ENCODE data around the gene C5orf47. TPM values are rescaled to one million over a fixed set of nuclear protein-coding genes. Genes with fewer than 3 reads are reported as not detected.

C5orf47 gene
- total and polyA plus RNA-seq, 2 donors (not counting 1 experiment from before 2014, with no cell fraction given) = not detected

DNA sequence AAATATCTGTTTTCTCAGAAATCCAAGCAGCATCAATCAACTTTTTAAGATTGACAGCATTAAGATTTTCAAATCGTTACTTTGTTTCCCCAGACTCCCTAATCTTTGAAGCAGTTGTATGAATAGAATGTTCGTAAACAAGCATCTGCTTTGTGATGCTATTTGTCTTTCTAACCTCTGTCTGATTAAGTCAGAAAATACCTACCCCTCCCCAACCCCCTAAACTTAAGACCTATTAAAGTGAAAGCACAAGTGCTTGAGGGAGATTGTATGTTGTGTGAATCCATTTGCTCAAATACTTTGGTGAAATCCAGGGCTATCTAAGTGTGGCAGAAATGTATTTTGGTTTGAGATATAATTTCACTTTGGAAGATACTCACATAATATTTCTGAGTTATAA is 47.9 kb upstream of the C5orf47 start:
- H3K27me3 ChIP-seq (replicated peaks in 1 of 4; ENCODE audit: control extremely low read depth in 1 of 4, control insufficient read depth in 3 of 4, insufficient read depth in 4 of 4, low read length in 3 of 4) = no peaks in the 10 kb centered on the region
- no peaks in the 10 kb centered on the region for H4K20me1 ChIP-seq (ENCODE audit: control insufficient read depth, insufficient read depth, low read length, poor library complexity, severe bottlenecking)
- no peak for TF ChIP-seq EZH2 (IDR thresholded peaks at IDR 0.05; ENCODE audit: borderline replicate concordance, insufficient read depth, low read depth, low read length, poor library complexity, severe bottlenecking)
- TF ChIP-seq, protein P1, sequence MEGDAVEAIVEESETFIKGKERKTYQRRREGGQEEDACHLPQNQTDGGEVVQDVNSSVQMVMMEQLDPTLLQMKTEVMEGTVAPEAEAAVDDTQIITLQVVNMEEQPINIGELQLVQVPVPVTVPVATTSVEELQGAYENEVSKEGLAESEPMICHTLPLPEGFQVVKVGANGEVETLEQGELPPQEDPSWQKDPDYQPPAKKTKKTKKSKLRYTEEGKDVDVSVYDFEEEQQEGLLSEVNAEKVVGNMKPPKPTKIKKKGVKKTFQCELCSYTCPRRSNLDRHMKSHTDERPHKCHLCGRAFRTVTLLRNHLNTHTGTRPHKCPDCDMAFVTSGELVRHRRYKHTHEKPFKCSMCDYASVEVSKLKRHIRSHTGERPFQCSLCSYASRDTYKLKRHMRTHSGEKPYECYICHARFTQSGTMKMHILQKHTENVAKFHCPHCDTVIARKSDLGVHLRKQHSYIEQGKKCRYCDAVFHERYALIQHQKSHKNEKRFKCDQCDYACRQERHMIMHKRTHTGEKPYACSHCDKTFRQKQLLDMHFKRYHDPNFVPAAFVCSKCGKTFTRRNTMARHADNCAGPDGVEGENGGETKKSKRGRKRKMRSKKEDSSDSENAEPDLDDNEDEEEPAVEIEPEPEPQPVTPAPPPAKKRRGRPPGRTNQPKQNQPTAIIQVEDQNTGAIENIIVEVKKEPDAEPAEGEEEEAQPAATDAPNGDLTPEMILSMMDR (IDR thresholded peaks at IDR 0.05) = no peak
- H3K27me3 Mint-ChIP-seq = no peaks in the 10 kb centered on the region
- ATAC-seq (ENCODE audit: low read depth) (no peak), DNase-seq (no peak)
- H3K4me2 ChIP-seq (replicated peaks; ENCODE audit: low read depth, low read length, poor library complexity, severe bottlenecking) = no peak overlapping the region
- ChIA-PET CTCF (no interaction called here), POLR2A (no interaction called here)
- no peak overlapping the region for H3K27ac ChIP-seq (ENCODE audit: low read length in 2 of 2)
- H3K4me3 ChIP-seq (ENCODE audit: control extremely low read depth in 1 of 5, extremely low read depth in 1 of 5, insufficient read depth in 1 of 5, low read depth in 2 of 5, low read length in 4 of 5) = no peak overlapping the region
- peaks cover 9 to 15% of the 10 kb centered on the region in 2 experiments for H3K36me3 ChIP-seq (replicated peaks in 1 of 2; ENCODE audit: control extremely low read depth in 1 of 2, control insufficient read depth in 1 of 2, extremely low read depth in 1 of 2, insufficient read depth in 2 of 2, low read length in 1 of 2)
- no peaks in the 10 kb centered on the region for H3K4me1 ChIP-seq (ENCODE audit: control insufficient read depth in 2 of 2, insufficient read depth in 2 of 2, low read length in 2 of 2)
- H2AFZ ChIP-seq (ENCODE audit: insufficient read depth, low read depth, low read length, poor library complexity, severe bottlenecking) = no peak overlapping the region
- H3K4me3 Mint-ChIP-seq = no peak overlapping the region
- no CpG with 5 or more reads among the region's 2 CpGs for WGBS (ENCODE audit: insufficient coverage)
- H3K9me3 Mint-ChIP-seq (ENCODE audit: insufficient read depth) = no peaks in the 10 kb centered on the region
- no peaks in the 10 kb centered on the region for H3K79me2 ChIP-seq (ENCODE audit: control insufficient read depth, insufficient read depth, low read length)
- H3K4me1 Mint-ChIP-seq = no peaks in the 10 kb centered on the region
- intact Hi-C loops (cut with micrococcal nuclease) = no loop called here
- no peak overlapping the region for H3K9ac ChIP-seq (ENCODE audit: low read length)
- H3K9me3 ChIP-seq (ENCODE audit: control extremely low read depth in 1 of 3, control insufficient read depth in 2 of 3, insufficient read depth in 1 of 3, low read length in 2 of 3) = no peaks in the 10 kb centered on the region
- no peak overlapping the region for H3K27ac Mint-ChIP-seq

DNA sequence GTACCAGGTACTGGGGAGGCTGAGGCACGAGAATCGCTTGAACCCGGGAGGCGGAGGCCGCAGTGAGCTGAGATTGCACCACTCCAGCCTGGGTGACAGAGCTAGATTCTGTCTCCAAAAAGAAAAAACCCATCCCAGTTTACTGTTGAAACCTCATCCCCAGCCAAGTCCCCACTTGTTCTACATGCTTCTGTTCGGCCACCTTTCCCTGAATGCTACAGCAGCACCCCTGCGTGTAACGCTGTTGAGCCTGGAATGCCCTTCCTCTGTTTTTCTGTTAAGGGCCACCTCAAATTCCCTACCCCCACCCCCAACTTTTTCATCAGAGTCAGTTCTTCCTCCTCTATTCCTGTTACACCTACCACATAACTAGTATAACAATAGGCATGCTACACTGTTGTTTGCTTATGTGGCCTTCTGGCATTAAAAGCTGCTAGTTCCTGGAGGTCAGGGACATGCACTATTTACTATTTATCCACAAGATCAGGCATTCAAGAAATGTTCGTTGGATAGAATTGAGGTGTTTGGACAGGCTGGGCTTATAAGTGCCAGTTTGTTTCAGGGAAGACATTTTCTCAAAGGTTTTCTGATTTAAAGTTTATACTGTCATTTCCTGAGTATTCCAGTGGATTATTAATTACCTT is 47.1 kb upstream of the C5orf47 start:
- no peaks in the 10 kb centered on the region for H3K27me3 Mint-ChIP-seq

More for the DNA sequence above, 47.1 kb upstream of the C5orf47 start:
- Histone ChIP-seq H3K27ac (ENCODE audit: low read length in 2 of 2) (no peak overlapping the region), H3K27me3 (replicated peaks in 1 of 4; ENCODE audit: control extremely low read depth in 1 of 4, control insufficient read depth in 3 of 4, insufficient read depth in 4 of 4, low read length in 3 of 4) (no peaks in the 10 kb centered on the region), H3K4me1 (ENCODE audit: control insufficient read depth in 2 of 2, insufficient read depth in 2 of 2, low read length in 2 of 2) (no peaks in the 10 kb centered on the region), H3K9ac (ENCODE audit: low read length) (no peak overlapping the region), H3K36me3 (replicated peaks in 1 of 2; ENCODE audit: control extremely low read depth in 1 of 2, control insufficient read depth in 1 of 2, extremely low read depth in 1 of 2, insufficient read depth in 2 of 2, low read length in 1 of 2) (peaks cover 9 to 23% of the 10 kb centered on the region in 2 experiments), H3K79me2 (ENCODE audit: control insufficient read depth, insufficient read depth, low read length) (no peaks in the 10 kb centered on the region), H4K20me1 (ENCODE audit: control insufficient read depth, insufficient read depth, low read length, poor library complexity, severe bottlenecking) (no peaks in the 10 kb centered on the region), H3K4me2 (replicated peaks; ENCODE audit: low read depth, low read length, poor library complexity, severe bottlenecking) (no peak overlapping the region), H3K4me3 (ENCODE audit: control extremely low read depth in 1 of 5, extremely low read depth in 1 of 5, insufficient read depth in 1 of 5, low read depth in 2 of 5, low read length in 4 of 5) (no peak overlapping the region), H2AFZ (ENCODE audit: insufficient read depth, low read depth, low read length, poor library complexity, severe bottlenecking) (no peak overlapping the region), H3K9me3 (ENCODE audit: control extremely low read depth in 1 of 3, control insufficient read depth in 2 of 3, insufficient read depth in 1 of 3, low read length in 2 of 3) (no peaks in the 10 kb centered on the region)
- Mint-ChIP-seq H3K4me1 (no peaks in the 10 kb centered on the region), H3K27ac (no peak overlapping the region), H3K9me3 (ENCODE audit: insufficient read depth) (no peaks in the 10 kb centered on the region), H3K4me3 (no peak overlapping the region)
- intact Hi-C loops (cut with micrococcal nuclease) = no loop called here
- ChIA-PET POLR2A (no interaction called here), CTCF (no interaction called here)
- no peak for TF ChIP-seq EZH2 (IDR thresholded peaks at IDR 0.05; ENCODE audit: borderline replicate concordance, insufficient read depth, low read depth, low read length, poor library complexity, severe bottlenecking)
- TF ChIP-seq, protein P1 (IDR thresholded peaks at IDR 0.05) = no peak
- 100% methylated on average over 5 of the region's 9 CpGs for WGBS (ENCODE audit: insufficient coverage)
- ATAC-seq (ENCODE audit: low read depth) (no peak), DNase-seq (no peak)
